Caki2 (cell line): ENCODE data around the gene NUBP2. TPM values are rescaled to one million over a fixed set of nuclear protein-coding genes. Genes with fewer than 3 reads are reported as not detected.
"Not testable (repeated sequence)": the region's sequence is repeated elsewhere in the genome, so short reads cannot be mapped to it uniquely, and the experiment has no call there.

Experiments
- DNase-seq: peaks from one replicate; pipeline ENCODE4 v3.0.0-alpha.2; 2015; ENCODE audit warnings: low read depth
- in situ Hi-C: cut with HindIII; loops from 2 replicates; pipeline ENCODE4 v1.10.0; 2016; ENCODE audit warnings: low sequenced_read_pairs, low pct_unique_long_range_greater_than_20kb, mixed read lengths
- total RNA-seq: library from RNA; depleted of rRNA; stranded (reverse); fragments of >200 nt; shearing (Covaris generic); gene quantifications from 2 replicates; pipeline ENCODE4 v1.2.3, GENCODE V29; 2014; ENCODE audit warnings: low replicate concordance

The NUBP2 gene
- total RNA-seq, 1 experiment from 2014 or later, result 233 TPM

- in situ Hi-C loops, result no loop called here
- no peak for DNase-seq
Observed at GRCh38 chr16:1791256-1791942, 8.6 kb downstream of the NUBP2 start.

- in situ Hi-C loops, result no loop called here
- DNase-seq, result no peak
Observed at GRCh38 chr16:1791943-1792812, 9.4 kb downstream of the NUBP2 start.

- in situ Hi-C loops, result no loop called here
- DNase-seq, result no peak
Observed at GRCh38 chr16:1792836-1793577, 10.2 kb downstream of the NUBP2 start.

- in situ Hi-C loops, result no loop called here
Observed at GRCh38 chr16:1793578-1794220, 10.9 kb downstream of the NUBP2 start, which contains the start of gene IGFALS. Gene IGFALS, minus strand, starts transcription at chr16:1793705. Its CDS starts 53 bp downstream, at chr16:1793652.

GRCh38 chr16:1794221-1794871 is 11.6 kb downstream of the NUBP2 start:
- no peak for DNase-seq
- in situ Hi-C loops, result no loop called here

More at GRCh38 chr16:1793578-1794220, 10.9 kb downstream of the NUBP2 start, which contains the start of gene IGFALS:
- no peak for DNase-seq

- in situ Hi-C loops, result no loop called here
- DNase-seq, result no peak
Observed at GRCh38 chr16:1794908-1795666, 12.3 kb downstream of the NUBP2 start.

- in situ Hi-C loops, DNase-seq: not testable (repeated sequence)
Observed at GRCh38 chr16:1799263-1799662, 16.5 kb downstream of the NUBP2 start.

- DNase-seq, result no peak
- in situ Hi-C loops, result no loop called here
Observed at GRCh38 chr16:1800701-1801100, 17.9 kb downstream of the NUBP2 start.

GRCh38 chr16:1807626-1808025 is 24.9 kb downstream of the NUBP2 start:
- DNase-seq, result no peak
- in situ Hi-C loops, result no loop called here

GRCh38 chr16:1808691-1809090 is 25.9 kb downstream of the NUBP2 start:
- no peak for DNase-seq

GRCh38 chr16:1809281-1809801 is 26.6 kb downstream of the NUBP2 start:
- in situ Hi-C loops, result no loop called here
- DNase-seq, result no peak

More at GRCh38 chr16:1808691-1809090, 25.9 kb downstream of the NUBP2 start:
- in situ Hi-C loops, result no loop called here

GRCh38 chr16:1810106-1810505 is 27.3 kb downstream of the NUBP2 start:
- DNase-seq, result no peak

GRCh38 chr16:1810536-1810935 is 27.8 kb downstream of the NUBP2 start:
- no peak for DNase-seq
- in situ Hi-C loops, result no loop called here

More at GRCh38 chr16:1810106-1810505, 27.3 kb downstream of the NUBP2 start:
- in situ Hi-C loops, result no loop called here

- in situ Hi-C loops, result no loop called here
- DNase-seq, result no peak
Observed at GRCh38 chr16:1812732-1813163, 30.0 kb downstream of the NUBP2 start.

GRCh38 chr16:1815461-1815860 is 32.7 kb downstream of the NUBP2 start:
- no peak for DNase-seq
- in situ Hi-C loops, result no loop called here

GRCh38 chr16:1816396-1817275 is 33.9 kb downstream of the NUBP2 start:
- DNase-seq, result no peak
- in situ Hi-C loops, result no loop called here
